HG03103 (cell line): Measurements from ENCODE around the gene R3HDM2.
"Not testable (repeated sequence)": the region's sequence is repeated elsewhere in the genome, so short reads cannot be mapped to it uniquely, and the experiment has no call there.

Experiments
- ATAC-seq: cut with Tn5 transposase; IDR thresholded peaks from one replicate; pipeline ENCODE4 v1.9.1; 2021; ENCODE audit warnings: low read depth; ENCODE audit not compliant: unreplicated experiment

Gene R3HDM2

GRCh38 chr12:57429473-57430111, 1.3 kb downstream of the R3HDM2 start:
- ATAC-seq, result no peak

DNA sequence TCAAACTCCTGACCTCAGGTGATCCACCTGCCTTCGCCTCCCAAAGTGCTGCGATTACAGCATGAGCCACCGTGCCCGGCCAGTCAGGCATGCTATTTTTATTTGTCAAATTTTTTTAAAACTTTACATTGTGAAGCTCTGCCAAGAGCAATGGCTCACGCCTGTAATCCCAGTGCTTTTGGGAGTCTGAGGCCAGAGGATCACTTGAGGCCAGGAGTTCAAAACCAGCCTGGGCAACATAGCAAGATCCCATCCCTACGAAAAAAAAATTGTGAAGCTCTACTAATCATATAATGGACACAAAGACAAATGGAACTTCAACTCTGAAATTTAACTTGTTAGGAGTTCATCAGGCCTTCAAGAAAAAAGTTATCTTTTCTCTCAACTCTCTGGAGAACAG, 1.9 kb downstream of the R3HDM2 start:
- ATAC-seq, result no peak

- not testable (repeated sequence) for ATAC-seq
Observed at GRCh38 chr12:57426948-57427347, 3.9 kb downstream of the R3HDM2 start.

- no peak for ATAC-seq
Observed at GRCh38 chr12:57420482-57420881, 10.4 kb downstream of the R3HDM2 start.

- no peak for ATAC-seq
Observed at GRCh38 chr12:57419495-57419894, 11.3 kb downstream of the R3HDM2 start.

GRCh38 chr12:57418255-57418654, 12.6 kb downstream of the R3HDM2 start:
- ATAC-seq, result no peak

GRCh38 chr12:57416039-57416996, 14.5 kb downstream of the R3HDM2 start:
- no peak for ATAC-seq

DNA sequence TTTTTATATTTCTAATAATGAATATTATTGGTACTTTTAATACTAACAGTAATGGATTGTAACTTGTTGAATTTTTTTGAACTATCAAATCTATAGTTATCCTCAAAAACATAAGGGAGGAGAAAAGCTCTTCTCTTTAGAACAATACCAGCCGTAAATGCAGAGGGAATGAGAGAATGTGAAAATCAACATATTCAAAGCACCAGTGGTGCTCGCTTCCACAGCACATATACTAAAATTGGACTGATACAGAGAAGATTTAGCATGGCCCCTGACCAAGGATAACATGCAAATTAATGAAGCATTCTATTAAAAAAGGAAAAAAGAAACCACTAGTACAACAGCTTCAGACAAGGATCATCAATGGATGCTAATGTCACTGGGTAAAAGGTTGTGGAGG, 15.8 kb downstream of the R3HDM2 start:
- no peak for ATAC-seq

GRCh38 chr12:57414160-57414559, 16.7 kb downstream of the R3HDM2 start:
- not testable (repeated sequence) for ATAC-seq

DNA sequence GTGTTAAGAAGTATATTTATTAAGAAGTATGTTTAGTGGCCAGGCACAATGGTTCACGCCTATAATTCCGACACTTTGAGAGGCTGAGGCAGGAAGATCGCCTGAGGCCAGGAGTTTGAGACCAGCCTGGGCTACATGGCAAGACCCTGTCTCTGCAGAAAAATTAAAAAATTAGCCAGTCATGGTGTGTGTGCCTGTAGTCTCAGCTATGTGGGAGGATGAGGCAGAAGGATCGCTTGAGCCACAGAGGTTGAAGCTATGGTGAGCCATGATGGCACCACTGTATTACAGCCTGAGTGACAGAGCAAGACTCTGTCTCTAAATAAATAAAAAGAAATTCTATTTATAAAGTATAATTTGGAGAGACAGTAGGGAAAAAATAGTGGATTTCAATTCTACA, 20.3 kb downstream of the R3HDM2 start:
- ATAC-seq, result no peak

GRCh38 chr12:57404966-57405640, 25.7 kb downstream of the R3HDM2 start:
- ATAC-seq, result no peak

DNA sequence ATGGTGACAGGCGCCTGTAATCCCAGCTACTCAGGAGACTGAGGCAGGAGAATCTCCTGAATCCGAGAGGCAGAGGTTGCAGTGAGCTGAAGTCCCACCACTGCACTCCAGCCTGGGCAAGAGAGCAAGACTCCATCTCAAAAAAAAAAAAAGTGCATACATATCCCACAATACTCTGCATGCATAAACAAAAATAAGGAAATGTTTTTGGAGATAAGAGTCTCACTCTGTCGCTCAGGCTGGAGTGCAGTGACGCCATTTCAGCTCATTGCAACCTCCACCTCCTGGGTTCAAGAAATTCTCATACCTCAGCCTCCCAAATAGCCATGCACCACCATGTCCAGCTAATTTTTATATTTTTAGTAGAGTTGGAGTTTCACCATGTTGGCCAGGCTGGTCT, 28.7 kb downstream of the R3HDM2 start:
- ATAC-seq, result not testable (repeated sequence)

DNA sequence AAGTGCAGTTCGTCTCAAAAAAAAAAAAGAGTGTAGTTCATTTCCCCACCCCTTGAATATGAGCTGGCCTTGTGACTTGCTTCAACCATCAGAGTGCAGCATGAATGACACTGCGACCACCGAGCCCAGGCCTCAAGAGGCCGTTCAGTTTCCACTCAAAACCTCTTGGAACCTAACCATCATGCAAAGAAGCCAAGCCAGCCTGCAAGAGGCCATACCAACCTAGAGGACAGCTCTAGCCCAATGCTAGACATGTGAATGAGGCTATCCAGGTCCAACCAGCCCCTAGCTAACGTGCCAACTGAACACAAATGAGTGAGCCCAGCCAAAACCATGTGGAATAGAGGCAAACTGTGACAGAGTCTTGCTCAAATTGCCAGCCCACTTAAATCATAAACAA, 29.7 kb downstream of the R3HDM2 start:
- no peak for ATAC-seq

- not testable (repeated sequence) for ATAC-seq
Observed at GRCh38 chr12:57399718-57400463, 31.0 kb downstream of the R3HDM2 start.

DNA sequence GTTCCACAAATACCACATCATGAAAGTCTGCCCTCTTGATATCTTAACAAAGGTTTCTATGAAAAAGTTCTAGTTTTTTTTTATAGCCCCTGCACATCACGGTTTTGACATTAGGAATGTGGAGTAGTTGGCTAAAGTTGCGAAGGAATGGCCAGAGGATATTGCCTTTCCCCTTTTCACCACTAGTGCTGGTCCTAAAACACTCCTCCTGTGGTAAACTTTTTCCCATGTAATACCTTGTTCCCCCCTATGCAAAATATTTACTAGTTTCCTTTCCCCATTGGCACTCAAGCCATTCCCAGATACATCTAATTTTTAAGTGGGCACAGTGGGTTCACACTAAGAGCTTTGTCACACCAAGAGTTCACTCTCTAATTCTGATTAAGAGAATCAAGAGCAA, 33.4 kb downstream of the R3HDM2 start:
- no peak for ATAC-seq

DNA sequence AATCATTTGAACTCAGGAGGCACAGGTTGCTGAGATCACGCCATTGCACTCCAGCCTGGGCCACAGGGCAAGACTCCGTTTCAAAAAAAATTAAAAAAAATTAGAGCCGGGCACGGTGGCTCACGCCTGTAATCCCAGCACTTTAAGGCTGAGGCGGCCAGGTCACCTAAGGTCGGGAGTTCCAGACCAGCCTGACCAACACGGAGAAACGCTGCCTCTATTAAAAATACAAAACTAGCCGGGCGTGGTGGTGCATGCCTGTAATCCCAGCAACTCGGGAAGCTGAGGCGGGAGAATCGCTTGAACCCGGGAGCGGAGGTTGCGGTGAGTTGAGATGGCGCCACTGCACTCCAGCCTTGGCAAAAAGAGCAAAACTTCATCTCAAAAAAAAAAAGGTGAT, 35.7 kb downstream of the R3HDM2 start:
- no peak for ATAC-seq

- ATAC-seq, result no peak
Observed at GRCh38 chr12:57390174-57390573, 40.7 kb downstream of the R3HDM2 start.

- ATAC-seq, result no peak
Observed at GRCh38 chr12:57389033-57389432, 41.8 kb downstream of the R3HDM2 start.

GRCh38 chr12:57388425-57388824, 42.4 kb downstream of the R3HDM2 start:
- no peak for ATAC-seq

DNA sequence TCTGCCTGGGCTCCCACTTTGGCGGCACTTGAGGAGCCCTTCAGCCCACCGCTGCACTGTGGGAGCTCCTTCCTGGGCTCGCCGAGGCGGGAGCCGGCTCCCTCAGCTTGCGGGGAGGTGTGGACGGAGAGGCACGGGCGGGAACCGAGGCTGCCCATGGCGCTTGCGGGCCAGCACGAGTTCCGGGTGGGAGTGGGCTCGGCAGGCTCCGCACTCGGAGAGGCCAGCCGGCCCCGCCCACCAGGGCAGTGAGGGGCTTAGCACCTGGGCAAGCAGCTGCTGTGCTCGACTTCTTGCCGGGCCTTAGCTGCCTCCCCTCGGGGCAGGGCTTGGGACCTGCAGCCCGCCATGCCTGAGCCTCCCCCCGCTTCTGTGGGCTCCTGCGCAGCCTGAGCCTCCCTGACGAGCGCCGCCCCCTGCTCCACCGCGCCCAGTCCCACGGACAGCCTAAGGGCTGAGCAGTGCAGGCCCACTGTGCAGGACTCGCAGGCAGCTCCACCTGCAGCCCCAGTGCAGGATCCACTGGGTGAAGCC, 44.6 kb downstream of the R3HDM2 start:
- ATAC-seq, result no peak
